Glutamatergic neuron (in vitro differentiated cells): Measurements from ENCODE around the gene UTS2B. TPM values are rescaled to one million over a fixed set of nuclear protein-coding genes. Genes with fewer than 3 reads are reported as not detected.

Experiments
- DNase-seq: peaks from one replicate; pipeline ENCODE4 v3.0.0; 2022
- H3K27ac Mint-ChIP-seq: one replicate; pipeline ENCODE4 v1.8.0; 2020; ENCODE audit warnings: mild to moderate bottlenecking, mixed read lengths, inconsistent platforms; ENCODE audit not compliant: unreplicated experiment
- H3K27me3 Mint-ChIP-seq: one replicate; pipeline ENCODE4 v1.8.0; 2020; ENCODE audit warnings: mild to moderate bottlenecking, moderate library complexity, mixed read lengths, inconsistent platforms; ENCODE audit not compliant: unreplicated experiment
- H3K36me3 Mint-ChIP-seq: one replicate; pipeline ENCODE4 v1.8.0; 2020; ENCODE audit warnings: mild to moderate bottlenecking, mixed read lengths, inconsistent platforms; ENCODE audit not compliant: unreplicated experiment
- H3K4me1 Mint-ChIP-seq: one replicate; pipeline ENCODE4 v1.8.0; 2020; ENCODE audit warnings: mild to moderate bottlenecking, low read depth, mixed read lengths, inconsistent platforms; ENCODE audit not compliant: unreplicated experiment
- H3K4me3 Mint-ChIP-seq: one replicate; pipeline ENCODE4 v1.8.0; 2020; ENCODE audit warnings: mild to moderate bottlenecking, mixed read lengths, inconsistent platforms; ENCODE audit not compliant: unreplicated experiment
- H3K9me3 Mint-ChIP-seq: one replicate; pipeline ENCODE4 v1.8.0; 2020; ENCODE audit warnings: mild to moderate bottlenecking, moderate library complexity, mixed read lengths, inconsistent platforms; ENCODE audit not compliant: unreplicated experiment
- total RNA-seq: library from RNA; stranded (reverse); fragmentation: NEBNext Ultra II Directional; extraction: Animal tissue kit (Norgen Biotek cat#: 25700); gene quantifications from one replicate; pipeline ENCODE4 v1.2.1, GENCODE V29; 2021; ENCODE audit not compliant: unreplicated experiment
- TF ChIP-seq, protein P1 (sequence below): fragments of 200-600 bp; sonication (generic); IDR thresholded peaks from one replicate; pipeline ENCODE4 v1.5.0; 2021; ENCODE audit not compliant: partially characterized antibody, unreplicated experiment

Gene UTS2B
- total RNA-seq, 1 donor from 2014 or later, result not detected

GRCh38 chr3:191269289-191270085 is 60.8 kb downstream of the UTS2B start:
- H3K36me3 Mint-ChIP-seq, result peaks cover 16% of the 10 kb centered on the region
- H3K27me3 Mint-ChIP-seq, result peaks cover 2% of the 10 kb centered on the region

DNA sequence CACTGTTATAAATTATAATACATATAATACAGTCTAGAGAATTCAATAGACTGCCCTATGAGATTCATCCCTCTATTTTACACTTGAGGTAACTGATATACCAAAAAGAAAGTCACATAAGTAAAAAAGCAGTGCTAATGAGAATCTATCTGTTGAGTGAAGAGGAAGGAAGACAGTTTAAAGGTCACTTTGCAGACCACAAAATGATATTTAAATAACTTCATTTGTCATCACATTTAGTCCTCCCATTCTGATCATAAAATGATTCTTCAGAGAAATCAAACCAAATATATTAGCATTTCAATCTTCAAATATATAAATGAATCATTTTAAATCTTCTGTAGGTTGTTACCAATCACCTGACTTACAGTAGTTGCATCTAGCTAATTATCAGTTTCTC is 61.6 kb downstream of the UTS2B start:
- H3K9me3 Mint-ChIP-seq, result no peaks in the 10 kb centered on the region
- peaks cover 2% of the 10 kb centered on the region for H3K27me3 Mint-ChIP-seq
- no peak for DNase-seq
- H3K4me1 Mint-ChIP-seq, result no peaks in the 10 kb centered on the region
- TF ChIP-seq, protein P1, sequence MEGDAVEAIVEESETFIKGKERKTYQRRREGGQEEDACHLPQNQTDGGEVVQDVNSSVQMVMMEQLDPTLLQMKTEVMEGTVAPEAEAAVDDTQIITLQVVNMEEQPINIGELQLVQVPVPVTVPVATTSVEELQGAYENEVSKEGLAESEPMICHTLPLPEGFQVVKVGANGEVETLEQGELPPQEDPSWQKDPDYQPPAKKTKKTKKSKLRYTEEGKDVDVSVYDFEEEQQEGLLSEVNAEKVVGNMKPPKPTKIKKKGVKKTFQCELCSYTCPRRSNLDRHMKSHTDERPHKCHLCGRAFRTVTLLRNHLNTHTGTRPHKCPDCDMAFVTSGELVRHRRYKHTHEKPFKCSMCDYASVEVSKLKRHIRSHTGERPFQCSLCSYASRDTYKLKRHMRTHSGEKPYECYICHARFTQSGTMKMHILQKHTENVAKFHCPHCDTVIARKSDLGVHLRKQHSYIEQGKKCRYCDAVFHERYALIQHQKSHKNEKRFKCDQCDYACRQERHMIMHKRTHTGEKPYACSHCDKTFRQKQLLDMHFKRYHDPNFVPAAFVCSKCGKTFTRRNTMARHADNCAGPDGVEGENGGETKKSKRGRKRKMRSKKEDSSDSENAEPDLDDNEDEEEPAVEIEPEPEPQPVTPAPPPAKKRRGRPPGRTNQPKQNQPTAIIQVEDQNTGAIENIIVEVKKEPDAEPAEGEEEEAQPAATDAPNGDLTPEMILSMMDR, result no peak
- no peak overlapping the region for H3K4me3 Mint-ChIP-seq
- H3K27ac Mint-ChIP-seq, result no peak overlapping the region
- peaks cover 16% of the 10 kb centered on the region for H3K36me3 Mint-ChIP-seq

More at GRCh38 chr3:191269289-191270085, 60.8 kb downstream of the UTS2B start:
- Mint-ChIP-seq H3K9me3 (no peaks in the 10 kb centered on the region), H3K4me1 (no peaks in the 10 kb centered on the region), H3K4me3 (no peak overlapping the region), H3K27ac (no peak overlapping the region)
- no peak for DNase-seq
- TF ChIP-seq, protein P1, result no peak

DNA sequence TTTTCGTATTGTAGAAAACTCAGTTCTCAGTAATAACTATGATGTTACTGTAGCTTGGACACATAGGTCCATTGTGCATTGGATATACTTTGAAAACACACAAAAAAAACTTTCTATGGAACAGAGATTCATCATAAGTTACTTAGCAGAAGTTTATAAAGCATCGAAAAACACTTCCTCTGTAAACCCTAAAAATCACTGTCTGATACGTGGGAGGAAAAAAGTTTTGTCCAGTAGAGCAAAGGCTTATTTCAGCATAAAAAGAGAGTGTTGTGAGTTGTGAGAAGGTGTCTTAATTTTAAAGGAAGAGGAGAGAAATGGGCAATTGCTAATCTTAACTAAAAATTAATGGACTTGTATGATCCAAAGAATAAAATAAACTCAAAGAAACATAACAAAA is 66.5 kb downstream of the UTS2B start:
- H3K4me1 Mint-ChIP-seq, result peaks cover 10% of the 10 kb centered on the region
- TF ChIP-seq, protein P1, result no peak
- no peak overlapping the region for H3K27ac Mint-ChIP-seq
- peaks cover 10% of the 10 kb centered on the region for H3K36me3 Mint-ChIP-seq
- peaks cover 2% of the 10 kb centered on the region for H3K27me3 Mint-ChIP-seq
- no peaks in the 10 kb centered on the region for H3K9me3 Mint-ChIP-seq
- DNase-seq, result no peak
- H3K4me3 Mint-ChIP-seq, result no peak overlapping the region

DNA sequence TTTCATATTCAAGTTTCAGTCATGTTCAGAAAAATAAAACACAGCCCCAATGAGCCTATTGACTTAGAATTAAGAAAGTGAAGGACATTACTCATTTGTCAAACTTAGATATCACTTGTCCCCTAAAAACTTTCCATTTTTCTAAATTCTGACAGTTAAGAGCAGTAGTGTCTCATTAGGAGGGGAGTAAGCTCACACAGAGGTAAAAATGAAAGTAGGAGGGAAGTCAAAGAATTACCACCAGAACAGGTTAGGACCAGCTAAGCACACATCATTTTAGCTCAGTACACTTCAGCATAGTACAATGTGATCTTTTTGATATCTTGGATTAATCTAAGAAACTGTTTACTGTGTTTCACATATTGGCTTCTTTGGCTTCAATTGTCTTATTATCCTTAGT is 67.0 kb downstream of the UTS2B start:
- Mint-ChIP-seq H3K9me3 (no peaks in the 10 kb centered on the region), H3K4me1 (peaks cover 10% of the 10 kb centered on the region), H3K36me3 (peaks cover 10% of the 10 kb centered on the region), H3K27ac (no peak overlapping the region), H3K27me3 (peaks cover 2% of the 10 kb centered on the region), H3K4me3 (no peak overlapping the region)
- no peak for DNase-seq
- TF ChIP-seq, protein P1, result no peak

GRCh38 chr3:191262650-191263049 is 67.7 kb downstream of the UTS2B start:
- H3K36me3 Mint-ChIP-seq, result peaks cover 5% of the 10 kb centered on the region

More at GRCh38 chr3:191262650-191263049, 67.7 kb downstream of the UTS2B start:
- no peak for DNase-seq
- TF ChIP-seq, protein P1, result no peak
- no peaks in the 10 kb centered on the region for H3K27me3 Mint-ChIP-seq
- H3K4me3 Mint-ChIP-seq, result no peak overlapping the region
- no peaks in the 10 kb centered on the region for H3K9me3 Mint-ChIP-seq
- peaks cover 10% of the 10 kb centered on the region for H3K4me1 Mint-ChIP-seq
- H3K27ac Mint-ChIP-seq, result no peak overlapping the region
